Putamen (tissue), 1 donor: Measurements from ENCODE around the gene ALKAL2.
A peak's percentile ranks its signal among the peaks of the same experiment; 100 is the strongest.

Experiments
- DNase-seq: peaks from one replicate; pipeline ENCODE4 v3.0.0-alpha.2; 2016; ENCODE audit warnings: low spot score

Gene ALKAL2

DNA sequence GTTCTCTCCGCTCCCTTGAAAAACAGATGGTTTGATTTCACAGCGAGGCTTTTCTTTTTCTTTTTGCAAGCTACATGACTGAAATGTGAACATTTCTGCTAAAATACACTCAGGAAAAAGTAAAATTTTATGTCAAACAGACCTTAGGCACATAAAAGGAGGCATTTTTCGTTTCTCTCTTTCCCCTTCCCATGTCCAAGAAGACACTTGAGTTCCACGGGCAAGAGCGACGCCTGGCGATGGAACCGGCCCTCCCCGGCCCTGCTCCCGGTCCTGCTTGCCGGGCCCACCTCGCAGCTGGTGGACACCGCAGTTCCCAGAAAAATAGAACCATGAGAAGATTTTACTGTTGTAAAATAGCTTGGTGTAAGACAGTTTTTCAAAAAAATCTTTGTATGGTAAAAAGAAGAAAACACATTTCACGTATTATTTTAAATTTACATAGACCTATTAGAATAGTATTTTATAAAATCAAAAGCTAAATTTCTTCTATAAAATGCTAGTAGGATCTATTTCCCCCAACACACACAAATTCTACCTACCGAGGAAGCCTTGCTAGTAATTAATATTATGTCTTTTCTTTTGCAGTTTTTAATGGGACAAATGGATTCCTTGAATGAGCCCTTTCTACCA lies 2.3 kb upstream of the ALKAL2 start:
- DNase-seq, result peak; percentile 71

DNA sequence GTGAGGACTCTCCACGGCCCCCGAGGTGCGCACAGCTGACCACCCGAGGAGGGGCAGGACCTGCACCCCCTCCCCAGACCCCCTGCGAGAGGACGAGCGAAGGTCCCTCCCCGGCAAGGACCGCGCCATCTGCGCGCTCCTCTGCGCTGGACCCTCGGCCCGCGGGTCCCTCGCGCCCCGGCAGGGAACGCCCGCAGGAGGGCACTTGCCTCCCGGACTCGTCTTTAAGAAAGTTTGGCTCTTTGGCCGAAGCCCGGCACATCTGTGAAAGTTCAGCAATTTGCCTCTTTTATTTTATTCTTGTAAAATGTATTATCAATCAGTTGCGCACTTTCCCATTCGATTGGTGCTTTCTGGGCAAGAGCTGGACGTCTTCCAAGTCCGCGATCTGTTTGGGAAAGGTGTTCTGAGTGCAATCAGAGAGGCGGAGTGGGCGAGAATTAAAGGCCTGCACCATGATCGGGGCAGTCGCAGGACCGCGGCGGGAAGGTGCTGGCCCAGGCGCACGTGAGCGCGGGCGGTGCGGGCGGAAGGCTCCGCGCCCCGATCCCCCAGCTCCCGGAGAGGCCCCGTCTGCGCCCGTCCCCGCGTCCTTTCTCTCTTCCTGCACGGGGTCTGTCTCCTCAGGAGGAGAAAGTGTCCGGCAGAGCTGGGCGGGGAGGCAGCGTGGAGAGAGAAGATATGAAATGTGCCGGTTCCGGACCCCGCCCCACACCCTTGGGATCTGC lies 1.6 kb upstream of the ALKAL2 start:
- no peak for DNase-seq

DNA sequence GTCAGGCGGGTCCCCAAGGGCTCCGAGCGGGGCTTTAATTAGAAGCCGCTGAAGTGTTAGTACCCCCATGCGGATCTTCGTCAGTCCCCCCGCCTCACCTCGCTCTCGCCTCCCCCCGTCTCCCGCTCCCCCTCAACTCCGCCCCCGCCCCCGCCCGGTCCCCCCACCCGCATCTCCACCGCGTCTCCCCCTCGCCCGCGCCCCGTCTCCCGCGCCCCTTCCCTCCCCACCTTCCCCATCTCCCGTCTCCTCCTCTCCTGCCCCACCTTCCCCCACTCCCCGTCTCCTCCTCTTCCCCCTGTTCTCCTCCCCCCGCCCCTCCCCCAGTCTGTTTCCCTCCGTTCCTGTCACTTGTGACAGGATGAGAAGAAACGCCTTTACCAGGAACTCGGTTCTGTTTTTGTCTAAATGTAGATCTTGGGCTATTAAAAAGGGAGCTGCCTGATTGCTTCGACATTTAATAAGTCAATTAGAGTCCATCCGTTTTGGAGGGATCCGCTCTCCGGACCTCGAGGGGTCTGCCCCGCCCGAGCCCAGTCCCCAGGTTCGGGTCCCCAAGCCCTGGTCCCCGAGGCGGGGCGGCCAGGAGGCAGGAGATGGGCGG lies 969 bp upstream of the ALKAL2 start:
- no peak for DNase-seq

DNA sequence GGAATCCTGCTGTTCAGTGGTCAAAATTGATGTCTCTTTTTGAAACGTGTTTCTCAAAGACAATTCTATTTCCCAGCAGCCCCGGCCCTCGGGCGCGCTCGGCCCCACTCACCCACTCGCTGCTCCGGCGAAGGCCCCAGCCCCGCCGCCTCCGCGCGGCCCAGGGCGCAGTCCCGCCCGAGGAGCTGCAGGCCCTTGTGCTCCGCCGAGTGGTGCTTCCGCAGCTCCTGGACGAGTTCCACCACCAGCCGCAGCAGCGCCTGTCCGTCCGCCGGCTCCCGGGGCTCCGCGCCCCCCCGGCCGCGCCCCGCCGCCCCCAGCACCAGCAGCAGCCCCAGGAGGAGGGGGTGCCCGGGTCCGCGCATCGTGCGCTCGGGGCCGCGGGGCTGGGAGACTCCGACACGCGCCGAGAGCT lies 413 bp downstream of the ALKAL2 start:
- DNase-seq, result no peak

DNA sequence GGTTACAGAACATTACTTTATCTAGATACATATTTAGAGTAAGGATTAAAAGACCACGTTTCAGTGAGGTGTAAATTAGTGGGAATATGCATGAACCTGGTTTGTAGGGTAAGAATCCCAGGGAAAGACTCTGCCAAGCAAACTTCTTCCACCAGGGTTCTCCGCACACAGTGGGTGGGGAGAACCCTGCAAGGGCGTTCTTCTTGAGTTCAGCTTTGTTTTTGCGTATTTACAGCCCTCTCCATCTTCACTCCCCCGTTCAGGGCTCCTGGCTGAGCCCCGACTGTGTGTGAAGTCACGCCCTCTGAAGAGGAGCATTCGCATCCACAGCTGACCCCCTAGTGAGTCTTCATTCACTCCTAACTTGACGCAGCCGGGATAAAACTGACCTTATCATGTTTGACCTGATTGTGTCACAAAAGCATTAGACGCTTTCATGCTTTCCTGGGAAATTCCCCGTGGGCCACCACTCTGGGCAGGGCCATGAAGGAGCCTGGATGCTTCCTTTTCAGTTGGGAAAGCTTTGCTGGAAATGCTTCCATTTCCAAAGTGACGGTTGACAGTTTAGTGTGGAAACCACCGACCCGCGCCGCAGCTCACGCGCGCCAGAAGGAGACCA lies 1.0 kb downstream of the ALKAL2 start:
- no peak for DNase-seq

DNA sequence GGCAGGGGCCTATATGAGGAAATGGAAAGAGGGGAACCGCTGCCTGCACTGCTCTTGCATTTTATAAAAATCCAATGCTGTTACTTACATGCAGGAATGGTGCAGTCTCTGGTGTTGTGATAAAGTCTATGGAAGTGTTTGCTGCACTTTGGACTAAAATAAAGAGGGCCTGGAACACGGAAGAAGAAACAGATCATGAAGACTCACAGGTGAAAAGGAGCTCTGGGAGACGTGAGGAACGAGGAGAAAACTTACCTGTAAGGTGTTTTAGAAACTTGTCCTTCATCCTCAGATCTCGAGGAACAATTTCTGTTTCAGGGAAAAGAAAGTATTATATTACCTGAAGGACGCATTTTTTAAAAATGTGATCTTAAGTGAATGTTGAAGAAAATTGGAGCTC lies 1.9 kb downstream of the ALKAL2 start:
- DNase-seq, result no peak

DNA sequence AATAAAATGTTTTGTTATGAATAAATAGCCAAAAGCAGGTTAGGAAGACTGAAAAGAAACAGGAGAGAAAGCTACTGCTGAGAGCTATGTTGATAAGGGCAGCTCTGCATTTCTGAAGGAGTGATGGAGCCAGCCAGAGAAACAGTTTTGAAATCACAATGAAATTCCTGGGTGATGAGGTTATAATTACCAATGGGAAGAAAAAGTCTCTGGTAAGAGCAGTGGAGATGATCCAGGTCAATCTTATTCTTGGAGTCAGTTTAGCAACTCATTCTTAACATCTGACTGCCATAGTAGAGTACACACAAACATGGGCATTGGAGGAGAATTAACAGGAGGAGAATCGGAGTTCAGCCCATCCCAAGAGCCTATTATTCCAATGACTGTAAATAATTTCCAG lies 2.4 kb downstream of the ALKAL2 start:
- no peak for DNase-seq

DNA sequence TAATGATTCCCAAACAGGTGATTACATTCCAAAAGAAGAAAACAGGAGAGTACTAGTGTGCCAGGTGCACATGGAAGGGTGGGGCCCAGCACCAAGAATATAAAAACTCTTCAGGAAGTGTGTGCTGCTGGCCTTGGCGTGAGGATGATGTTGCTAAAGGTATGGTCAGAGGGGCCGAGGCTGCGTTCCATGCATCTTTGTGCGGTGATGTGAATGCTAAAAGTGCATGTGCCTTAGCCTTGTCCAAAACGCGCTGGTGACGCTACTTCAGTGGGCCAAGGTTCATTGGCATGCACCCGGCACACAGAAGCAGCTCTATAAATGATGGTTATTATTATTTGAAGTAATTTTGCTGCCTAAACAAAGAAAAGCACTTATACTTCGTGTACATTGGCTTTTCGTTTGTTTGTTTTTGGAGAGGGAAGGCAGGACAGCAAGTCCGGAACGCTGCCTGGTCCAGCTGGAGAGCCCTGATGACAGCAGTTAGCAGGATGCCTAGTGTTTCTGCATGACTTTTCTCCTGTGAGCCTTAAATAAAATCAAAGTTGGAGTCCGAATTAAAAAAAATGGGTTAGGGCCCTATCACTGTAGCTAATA lies 2.9 kb downstream of the ALKAL2 start:
- no peak for DNase-seq

DNA sequence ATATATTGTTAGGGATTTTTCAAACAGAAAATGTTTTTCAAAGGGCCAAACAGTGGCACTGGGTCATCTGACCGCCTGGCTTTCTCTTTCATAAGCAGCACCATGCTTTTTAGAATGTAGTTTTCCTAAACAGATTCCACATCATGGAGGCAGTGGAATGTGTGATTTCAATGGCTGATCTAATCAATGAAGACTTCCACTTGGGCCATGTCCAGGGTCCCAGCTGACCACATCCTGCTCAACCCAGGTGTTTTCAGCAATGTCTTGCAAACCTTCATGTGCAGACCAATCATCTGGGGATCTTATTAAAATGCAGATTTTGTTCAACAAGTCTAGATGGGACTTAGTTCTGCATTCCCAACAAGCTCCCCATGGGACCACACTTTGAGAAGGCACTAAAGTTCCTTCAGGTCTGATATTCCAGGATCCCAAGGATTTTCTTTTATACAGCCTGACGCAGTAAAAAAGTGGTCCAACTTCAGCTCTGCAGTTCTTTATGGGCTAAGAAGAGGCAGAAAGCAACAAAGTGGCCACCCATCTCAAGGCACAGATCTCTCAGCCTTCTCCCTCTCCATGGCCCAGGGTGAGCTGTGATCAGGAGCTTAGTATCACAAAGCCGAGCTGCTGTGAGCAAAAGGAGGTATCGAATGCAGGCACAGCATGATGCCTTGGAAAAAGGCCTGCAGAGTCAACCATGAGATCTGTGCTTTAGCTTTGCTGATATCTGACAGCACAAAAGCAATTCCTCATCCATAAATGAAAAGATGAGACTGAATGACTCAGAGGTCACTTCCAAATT lies 3.7 kb downstream of the ALKAL2 start:
- no peak for DNase-seq

DNA sequence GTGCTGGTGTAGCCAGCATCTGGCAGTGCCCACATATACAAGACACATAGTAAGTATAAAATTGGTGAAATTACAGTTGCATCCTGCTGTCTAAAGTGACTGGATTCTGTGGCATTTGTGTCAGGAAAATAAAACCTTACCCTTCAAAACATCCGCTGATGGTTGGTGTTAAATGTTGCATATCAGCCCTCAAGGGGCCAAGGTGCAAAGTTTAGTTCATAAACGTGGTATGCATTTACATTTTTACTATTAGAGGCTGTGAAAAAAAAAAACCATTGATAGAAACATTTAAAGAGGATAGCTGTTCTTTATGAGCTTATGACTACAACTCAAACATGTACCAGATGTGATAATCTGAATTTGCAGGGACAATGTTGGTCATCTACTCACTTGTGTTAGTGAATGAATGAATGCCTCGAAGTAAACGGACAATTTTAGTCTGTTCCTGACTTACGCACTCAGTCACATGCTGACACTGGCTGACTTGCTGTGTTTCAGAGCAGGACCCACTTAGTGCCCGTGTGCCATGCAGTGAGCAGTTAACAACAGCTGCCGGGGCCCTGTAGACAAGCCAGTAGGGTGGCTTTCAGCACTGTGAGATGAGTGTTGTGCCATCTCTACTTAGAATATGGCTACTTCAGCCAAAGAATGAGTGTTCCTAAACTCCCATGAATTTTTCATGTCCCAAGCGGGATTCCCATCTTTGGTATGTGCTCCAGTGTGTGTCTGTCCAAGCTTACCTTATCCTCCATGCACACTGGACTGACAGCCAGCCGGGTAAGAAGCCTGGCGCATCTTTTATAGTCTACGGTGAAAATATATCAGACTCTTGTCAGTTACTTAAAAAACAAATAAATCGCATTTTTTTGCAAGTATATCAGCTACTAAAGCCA lies 5.3 kb downstream of the ALKAL2 start:
- DNase-seq, result no peak

DNA sequence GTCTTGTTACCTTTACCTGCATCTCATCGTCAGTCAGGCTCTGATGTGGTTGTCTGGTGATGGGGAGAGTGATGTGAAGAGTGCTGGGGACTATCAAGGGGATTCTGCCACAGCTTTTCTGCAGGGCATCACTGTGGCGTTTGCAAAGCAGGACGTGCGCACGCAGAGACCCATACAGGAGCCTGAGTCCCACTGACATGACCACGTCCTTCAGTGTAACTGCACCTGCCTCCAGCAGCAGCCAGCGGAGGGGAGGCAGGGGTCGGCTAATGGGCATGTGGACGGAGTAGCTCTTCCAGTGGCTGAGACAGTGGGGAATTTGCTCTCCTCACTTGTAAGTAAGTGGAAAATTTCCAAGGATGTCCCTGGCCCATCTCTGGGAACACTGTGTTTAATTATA lies 6.5 kb downstream of the ALKAL2 start:
- no peak for DNase-seq

DNA sequence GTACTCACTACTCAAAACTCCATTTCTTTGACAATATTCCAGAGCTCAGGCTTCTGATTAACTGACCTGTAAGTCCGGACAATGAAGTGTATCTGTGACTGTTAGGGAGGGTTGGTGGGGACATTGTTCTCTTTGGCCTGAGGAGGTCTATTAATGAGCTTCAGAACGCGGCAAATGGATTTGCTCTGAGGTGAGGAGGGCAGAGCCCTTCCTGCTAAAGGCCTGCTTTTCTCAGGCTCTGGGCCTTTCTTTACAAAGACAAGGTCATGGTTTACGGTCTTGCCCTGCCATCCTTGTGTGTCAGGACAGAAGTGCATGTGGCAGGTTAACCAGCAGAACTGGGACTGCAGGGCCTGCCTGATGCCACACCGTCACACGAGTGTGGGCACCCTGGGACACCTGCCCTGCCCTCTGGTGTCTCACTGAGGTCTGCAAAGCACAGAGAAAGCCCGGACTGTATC lies 7.2 kb downstream of the ALKAL2 start:
- DNase-seq, result no peak

DNA sequence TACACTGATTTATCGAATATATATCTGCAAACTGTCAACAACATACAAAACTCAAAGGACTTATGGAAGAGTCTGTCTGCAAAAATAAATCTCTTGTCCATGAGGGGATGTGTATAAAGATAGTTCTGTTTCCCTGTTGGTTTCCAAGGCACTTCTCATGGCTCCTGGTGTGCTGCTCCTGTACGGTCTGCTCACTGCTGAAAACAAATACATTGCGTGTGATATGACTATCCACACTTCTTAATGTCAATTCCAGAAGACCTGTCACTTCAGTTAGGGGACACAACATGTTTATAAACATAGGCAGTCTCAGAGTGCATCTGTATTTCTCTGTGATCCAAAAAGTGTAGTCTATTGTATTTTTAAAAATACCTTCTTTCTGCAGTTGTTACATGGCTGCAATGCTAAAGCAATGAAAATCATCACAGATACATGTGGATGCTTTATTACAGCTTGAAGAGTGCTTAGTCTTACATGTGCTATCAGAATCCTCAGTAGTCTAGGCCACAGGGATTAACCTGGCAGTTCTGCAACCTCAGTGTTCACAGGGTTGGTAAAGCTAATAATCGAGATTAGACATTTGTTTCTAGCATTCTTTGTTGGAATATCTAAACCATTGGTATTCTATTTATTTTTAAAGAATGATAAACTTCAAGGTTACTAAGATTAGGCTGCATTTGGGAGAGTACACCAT lies 7.8 kb downstream of the ALKAL2 start:
- DNase-seq, result no peak

DNA sequence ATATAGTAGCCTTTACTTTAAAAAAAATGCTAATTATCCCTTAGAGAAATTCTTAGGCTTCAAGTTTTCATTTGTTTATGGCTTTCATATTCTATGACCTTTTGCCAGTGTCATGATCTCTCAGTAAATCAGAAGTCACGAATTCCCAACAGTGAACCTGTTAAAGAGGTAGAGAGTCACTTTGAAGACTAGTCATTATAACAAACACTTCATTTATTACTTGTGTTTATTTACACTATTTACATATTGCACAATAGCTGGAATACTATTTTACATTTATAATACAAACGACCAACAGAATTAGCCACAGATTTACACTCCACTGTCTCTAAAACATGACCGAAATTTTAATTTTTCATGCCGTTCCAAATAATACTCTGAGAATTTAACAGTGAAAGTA lies 8.5 kb downstream of the ALKAL2 start:
- no peak for DNase-seq

DNA sequence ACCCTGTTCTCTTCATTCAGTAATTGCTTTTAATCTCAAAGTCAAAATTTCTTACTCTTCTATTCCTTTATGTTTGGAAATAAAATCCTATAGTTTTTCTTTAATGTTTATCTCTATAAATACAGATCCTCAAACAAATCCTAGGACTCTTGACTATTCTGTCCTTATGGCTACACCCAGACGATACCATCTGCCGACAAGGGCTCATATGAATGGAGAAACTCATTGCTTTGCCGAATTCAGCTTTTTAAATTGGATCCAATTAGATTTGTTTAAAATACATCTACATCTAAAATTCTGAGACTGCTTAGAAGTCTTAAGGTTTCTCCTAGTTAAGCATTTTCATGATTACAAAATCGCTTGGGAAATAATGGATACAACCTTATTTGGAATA lies 9.0 kb downstream of the ALKAL2 start:
- DNase-seq, result no peak

DNA sequence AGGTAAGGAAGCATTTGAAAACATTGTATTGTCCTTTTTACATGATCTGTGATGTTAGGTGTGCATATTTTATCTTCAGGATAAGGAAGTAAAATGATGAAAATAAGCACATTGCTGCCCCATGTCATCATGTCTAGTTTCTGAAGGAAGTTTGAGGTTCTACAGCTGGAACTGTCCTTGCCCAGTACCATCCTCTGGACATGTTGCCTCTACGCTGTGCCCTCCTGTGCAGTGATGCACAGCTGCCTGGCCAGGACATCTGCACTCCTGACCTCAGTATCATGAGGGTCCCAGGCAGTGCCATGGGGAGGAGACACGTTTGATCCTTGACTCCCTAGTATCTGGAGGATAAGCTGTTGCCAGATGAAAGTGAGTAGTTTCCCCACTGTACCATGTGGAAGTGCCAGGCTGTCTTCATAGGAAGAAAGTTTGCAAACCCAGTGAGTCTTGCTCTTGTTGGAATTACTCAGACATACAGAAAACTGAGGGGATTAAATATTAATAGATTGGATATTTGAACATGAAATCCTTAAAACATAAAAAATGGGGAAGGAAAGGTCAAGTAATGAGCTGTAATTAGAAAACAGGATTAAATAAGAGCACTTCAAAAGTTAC lies 9.5 kb downstream of the ALKAL2 start:
- DNase-seq, result no peak

DNA sequence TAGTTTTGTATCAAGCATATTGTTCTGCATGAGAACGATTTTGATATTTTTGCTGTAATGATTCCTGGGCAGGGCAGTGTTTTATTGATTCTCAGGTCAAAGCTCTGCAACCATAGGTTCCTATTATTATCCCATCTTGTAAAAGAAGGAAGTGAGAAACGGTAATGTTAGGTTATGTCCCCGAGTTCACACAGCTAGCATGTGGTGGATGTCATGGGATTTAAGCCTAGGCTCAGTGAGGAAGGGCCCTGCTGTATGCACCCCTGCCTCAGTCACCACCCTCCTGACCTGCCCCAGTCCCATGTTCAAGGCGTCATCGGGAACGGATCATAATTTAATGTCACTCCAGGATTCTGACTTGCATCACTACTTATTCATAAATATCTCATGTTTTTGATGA lies 12.4 kb downstream of the ALKAL2 start:
- DNase-seq, result no peak

DNA sequence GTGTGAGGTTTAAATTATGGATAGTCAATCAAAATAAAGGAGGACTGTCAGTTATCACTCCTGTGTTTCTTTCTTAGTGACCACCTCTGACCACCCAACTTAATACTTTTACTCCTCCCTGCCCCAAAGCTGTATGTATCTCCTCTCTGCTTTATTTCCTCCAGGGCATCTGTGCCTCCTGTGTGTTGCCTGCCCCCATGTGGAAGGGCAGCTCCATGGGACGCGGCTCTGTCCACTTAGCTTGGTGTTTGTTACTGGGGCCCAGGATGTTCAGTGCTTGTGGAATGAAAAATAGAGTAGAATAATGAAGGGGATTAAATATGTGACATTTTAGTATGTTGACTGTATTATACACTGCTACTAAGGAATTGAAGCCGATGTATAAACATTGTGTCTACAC lies 13.4 kb downstream of the ALKAL2 start:
- DNase-seq, result no peak

DNA sequence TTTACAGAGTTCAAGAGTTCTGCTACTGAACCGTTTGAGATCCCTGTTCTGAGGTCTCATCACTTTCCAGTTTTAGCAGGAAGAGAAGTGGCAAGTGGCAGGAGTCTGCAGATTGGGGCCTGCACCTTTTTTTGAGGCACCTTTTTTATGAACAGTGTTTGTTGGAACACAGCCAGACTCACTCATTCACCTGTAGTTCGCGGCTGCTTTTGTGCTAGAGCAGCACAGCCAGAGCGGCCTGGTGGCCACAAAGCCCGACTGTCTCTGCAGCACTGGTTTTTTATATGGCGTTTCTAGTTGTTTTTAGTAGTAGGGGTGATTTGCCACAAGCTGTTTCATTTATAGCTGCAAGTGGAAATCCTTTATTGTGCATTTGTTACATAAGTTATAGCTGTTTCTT lies 14.6 kb downstream of the ALKAL2 start:
- DNase-seq, result no peak

DNA sequence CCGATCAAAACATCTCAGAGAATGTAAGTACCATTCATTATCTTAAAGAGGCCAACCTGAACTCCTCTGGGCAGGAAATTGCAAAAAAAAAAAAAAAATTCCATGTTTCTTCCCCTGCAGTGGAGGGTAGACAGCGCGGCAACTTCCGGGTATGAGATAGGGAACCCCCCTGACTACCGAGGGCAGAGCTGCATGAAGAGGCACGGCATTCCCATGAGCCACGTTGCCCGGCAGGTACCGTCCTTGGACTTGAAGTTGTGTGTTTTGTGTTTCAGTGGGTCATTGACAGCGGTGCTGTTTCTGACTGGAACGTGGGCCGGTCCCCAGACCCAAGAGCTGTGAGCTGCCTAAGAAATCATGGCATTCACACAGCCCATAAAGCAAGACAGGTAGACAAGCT lies 16.0 kb downstream of the ALKAL2 start:
- DNase-seq, result no peak
